Vein endothelial cell (primary cell): ENCODE measurements around the gene USP21. TPM values are rescaled to one million over a fixed set of nuclear protein-coding genes. Genes with fewer than 3 reads are reported as not detected.

Experiments
- small RNA-seq: library from RNA; depleted of rRNA; stranded (forward); fragments of <200 nt; gene quantifications from one replicate; pipeline ENCODE3, GENCODE V24; 2012
- total RNA-seq: library from RNA; depleted of rRNA; stranded (reverse); fragments of >200 nt; gene quantifications from 2 replicates; pipeline ENCODE4 v1.2.3, GENCODE V29; 2012

The USP21 gene
- total RNA-seq, result 5.9 and 6.2 TPM in 2 replicates

GRCh38 chr1:161159087-161159912 lies at the start of gene USP21:
Gene USP21, plus strand, starts transcription at chr1:161159500. Its CDS starts 1,141 bp downstream, at chr1:161160641.

DNA sequence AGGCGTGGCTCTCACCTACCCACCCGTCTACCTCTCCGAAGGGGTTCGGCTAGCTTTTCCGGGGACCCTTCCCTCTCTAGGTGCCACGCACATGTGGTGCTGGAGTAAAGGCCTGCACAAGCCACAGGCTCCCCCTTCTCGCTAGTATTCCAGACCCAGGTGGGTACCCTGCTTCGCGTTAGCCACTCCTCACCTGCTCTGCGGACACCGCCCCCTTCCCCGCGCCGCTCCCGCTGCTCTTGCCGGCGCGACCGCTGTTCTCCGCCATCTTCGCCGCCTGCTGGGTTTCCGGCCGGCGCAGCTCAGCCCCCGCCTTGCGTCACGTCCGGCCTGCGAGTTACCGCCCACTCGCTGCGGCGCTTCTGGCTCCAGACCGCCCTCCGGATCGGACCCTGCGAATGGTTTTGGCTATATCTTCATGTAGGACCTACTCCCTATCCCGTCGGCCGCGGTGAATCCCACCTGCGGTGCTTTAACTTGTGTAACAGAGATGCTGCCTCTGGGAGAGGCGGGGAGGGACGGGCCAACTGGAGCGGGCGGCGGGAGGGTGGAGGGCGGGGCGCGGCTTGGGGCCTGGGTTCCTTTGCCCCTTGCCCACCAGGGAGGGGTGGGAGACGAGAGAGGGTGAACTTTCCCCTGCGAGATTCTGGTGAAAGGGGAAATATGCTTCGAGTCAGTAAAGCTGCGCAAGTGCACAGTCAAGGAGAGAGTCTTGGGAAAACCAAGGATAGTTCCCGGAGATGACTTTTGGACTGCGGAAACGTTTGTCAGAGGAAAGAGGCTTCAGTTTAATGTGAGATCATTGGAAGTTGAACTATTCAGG lies 41.3 kb upstream of the USP21 start, which contains the start of the genes NIT1 and PFDN2:
Gene NIT1, plus strand, starts transcription at position 347 of the 823 bp plus-strand sequence. Its CDS starts 72 bp downstream, at position 419.
Gene PFDN2, minus strand, starts transcription at position 279 of the 823 bp plus-strand sequence. Its CDS starts 11 bp downstream, at position 268.

DNA sequence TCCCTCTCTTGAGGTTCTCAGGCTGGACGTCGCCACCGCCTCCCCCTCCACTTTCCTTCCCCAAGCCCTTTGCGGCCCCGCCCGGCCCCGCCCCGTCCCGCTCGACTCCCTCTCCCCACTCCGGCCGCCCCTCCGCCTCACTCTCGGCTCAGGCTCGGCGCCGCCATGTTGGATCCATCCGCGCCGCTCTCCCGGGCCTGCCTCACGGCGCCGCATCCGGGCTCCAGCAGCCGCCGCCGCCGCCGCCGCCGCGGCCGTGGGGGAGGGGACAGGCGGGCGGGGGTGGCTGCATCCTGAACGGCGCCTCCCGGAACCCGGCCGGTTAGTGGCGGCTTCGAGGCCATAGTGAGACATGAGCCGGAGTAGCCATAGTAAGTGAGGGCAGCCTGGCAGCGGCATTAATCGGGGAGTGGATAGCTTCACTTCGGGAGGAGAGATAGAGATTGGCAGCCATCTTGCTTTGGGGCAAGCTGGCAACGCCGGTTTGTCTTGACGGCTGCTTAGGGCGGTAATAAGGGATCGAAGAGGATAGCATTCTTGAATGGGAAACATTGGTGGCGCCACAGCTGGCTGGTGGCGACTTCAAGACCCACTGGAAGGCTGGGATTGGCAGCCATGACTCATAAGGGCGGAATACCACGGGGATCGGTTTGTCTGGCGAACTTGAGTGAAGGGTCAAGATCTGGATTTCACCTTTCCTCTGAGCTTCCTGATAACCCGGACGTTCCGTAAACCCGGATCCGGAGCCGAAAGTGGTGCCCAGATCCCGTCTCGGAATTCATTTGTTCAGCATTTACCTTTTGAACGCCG lies 26.7 kb upstream of the USP21 start, which contains the start of gene DEDD:
Gene DEDD, minus strand, starts transcription at position 258 of the 810 bp plus-strand sequence. CDS start 8,205 bp downstream, outside the sequence.

DNA sequence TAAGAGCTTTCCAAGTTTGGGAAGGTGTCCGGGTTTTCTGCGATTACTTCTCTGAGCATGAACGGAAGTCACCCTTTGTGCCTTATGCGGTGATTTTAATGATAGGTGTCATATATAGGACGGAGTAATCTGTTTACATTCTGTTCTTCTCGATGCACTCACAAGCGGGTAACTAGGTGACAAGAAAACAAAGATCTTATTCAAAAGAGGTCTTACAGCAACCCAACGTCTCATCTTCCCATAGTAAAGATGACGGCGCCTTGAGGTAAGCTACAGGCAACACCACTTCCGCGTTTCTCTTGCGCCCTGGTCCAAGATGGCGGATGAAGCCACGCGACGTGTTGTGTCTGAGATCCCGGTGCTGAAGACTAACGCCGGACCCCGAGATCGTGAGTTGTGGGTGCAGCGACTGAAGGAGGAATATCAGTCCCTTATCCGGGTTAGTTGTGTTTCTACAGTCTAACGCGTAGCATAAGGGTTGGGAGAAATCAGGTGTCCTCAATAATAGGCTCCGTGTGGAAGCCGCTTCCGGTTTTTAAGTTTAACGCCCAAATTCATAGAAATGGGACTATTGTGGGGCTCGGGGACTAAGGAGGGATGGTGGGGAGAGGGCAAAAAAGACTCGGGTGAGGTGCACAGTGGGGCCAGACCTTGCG lies 5.5 kb upstream of the USP21 start, which contains the start of gene UFC1:
Gene UFC1, plus strand, starts transcription at position 297 of the 656 bp plus-strand sequence. Its CDS starts 20 bp downstream, at position 317.

DNA sequence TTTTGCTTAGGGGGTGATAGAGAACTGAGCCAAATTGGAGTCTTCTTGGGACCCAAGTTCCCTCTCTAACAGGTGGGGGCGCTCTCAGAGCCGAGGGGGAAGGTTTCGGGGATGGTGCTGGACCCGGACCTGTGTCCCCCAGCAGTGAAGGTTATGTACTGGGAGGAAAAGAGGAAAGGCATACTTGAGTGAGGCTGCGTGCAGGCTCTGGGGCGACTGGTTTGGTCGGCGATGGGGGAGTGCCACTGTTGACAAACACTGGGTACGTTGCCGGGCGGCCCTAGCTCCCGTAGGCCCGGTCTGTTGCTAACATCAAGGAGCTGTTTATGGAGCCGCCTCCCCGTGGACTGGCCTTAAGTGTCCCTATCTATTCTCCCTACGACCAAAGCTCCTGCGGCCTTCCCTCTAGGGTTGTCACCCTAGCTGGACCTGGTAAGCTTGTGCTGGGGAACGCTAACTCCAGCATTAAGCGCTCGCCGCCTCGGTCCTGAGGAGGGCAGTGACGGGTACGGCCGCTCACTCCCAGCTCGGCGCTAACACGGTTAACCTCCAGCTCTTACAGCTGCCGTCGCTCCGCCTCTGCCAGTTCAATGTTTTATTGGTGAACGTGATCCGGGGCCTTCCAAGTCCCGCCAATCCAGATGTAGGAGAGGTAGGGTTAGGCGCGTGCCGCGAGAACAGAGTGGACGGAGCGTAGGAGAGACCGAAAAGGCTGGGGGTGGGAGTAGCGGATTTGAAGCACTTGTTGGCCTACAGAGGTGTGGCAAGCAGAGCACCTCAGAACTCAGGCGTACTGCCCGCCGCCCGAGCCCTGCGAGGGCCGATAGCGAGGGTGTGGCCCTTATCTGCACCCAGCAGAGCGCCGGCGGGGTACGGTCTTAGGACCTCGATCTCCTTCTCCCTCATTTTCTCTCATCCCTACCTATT lies 6.7 kb downstream of the USP21 start, which contains the start of gene PPOX:
Gene PPOX, plus strand, starts transcription at position 685 of the 927 bp plus-strand sequence. CDS start 422 bp downstream, outside the sequence.

GRCh38 chr1:161177112-161177935 lies 18.0 kb downstream of the USP21 start, which contains the start of gene B4GALT3:
Gene B4GALT3, minus strand, starts transcription at chr1:161177507. Its CDS starts 1,447 bp downstream, at chr1:161176060.

DNA sequence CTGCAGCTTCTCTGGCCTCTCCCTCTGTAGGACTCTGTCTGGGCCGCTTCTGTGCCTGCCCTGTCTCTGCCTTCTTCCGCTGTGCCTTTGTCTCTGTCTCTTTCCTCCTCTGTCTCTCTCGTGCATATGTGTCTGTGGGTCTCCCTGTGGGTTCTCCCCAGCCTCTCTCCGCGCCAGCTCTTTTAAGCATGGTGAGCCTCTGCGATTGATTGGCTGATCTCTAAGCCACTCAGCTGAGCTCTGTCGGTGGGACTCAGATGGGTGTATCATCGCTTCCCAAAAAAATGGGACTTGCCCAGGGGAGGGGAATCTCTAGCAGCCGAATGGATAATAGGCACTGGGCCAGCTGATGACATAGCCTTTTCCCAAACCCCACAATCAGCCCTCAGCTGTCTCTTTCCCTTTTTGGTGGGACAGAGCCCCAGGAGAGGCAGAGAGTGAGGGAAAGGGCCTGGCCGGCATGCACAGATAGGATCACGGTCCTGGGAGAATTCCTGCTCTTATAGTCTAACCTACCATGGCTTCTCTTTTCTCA lies 39.7 kb downstream of the USP21 start, which contains the start of gene ADAMTS4:
Gene ADAMTS4, minus strand, starts transcription at position 158 of the 535 bp plus-strand sequence. CDS start 427 bp downstream, outside the sequence.

GRCh38 chr1:161201836-161202712 lies 42.8 kb downstream of the USP21 start, which contains the start of gene NDUFS2:
Gene NDUFS2, plus strand, starts transcription at chr1:161202367. Its CDS starts 19 bp downstream, at chr1:161202386.

GRCh38 chr1:161215076-161215475 lies 55.8 kb downstream of the USP21 start, which contains the start of gene FCER1G:
Gene FCER1G, plus strand, starts transcription at chr1:161215295. Its CDS starts 27 bp downstream, at chr1:161215322.

Small RNAs within 50 kb of the gene (small RNA-seq; reads per million reads assigned to genes)
- not detected for gene RF01225

Other genes starting within 250 kb of the USP21 start
- gene ITLN2, start 204.7 kb upstream of the USP21 start, total RNA-seq, result not detected in 2 replicates
- gene F11R, start 138.3 kb upstream of the USP21 start, total RNA-seq, result 144 and 239 TPM in 2 replicates
- gene TSTD1, start 120.5 kb upstream of the USP21 start, total RNA-seq, result 2.4 and 3.6 TPM in 2 replicates
- 72.8 and 82.5 TPM in 2 replicates for gene USF1, start 113.5 kb upstream of the USP21 start, total RNA-seq
- not detected in 2 replicates for gene ARHGAP30, start 89.6 kb upstream of the USP21 start, total RNA-seq
- under 0.01 and 0.65 TPM in 2 replicates for gene NECTIN4, start 69.9 kb upstream of the USP21 start, total RNA-seq
- gene KLHDC9, start 61.1 kb upstream of the USP21 start, total RNA-seq, result 0.86 and 1.3 TPM in 2 replicates
- gene PFDN2, start 41.5 kb upstream of the USP21 start, total RNA-seq, result 34.3 and 40.9 TPM in 2 replicates
- gene NIT1, start 41.4 kb upstream of the USP21 start, total RNA-seq, result 11.8 and 13.9 TPM in 2 replicates
- 43.8 and 45.7 TPM in 2 replicates for gene DEDD, start 26.8 kb upstream of the USP21 start, total RNA-seq
- 105 and 120 TPM in 2 replicates for gene UFC1, start 5.5 kb upstream of the USP21 start, total RNA-seq
- 15.6 and 15.7 TPM in 2 replicates for gene PPOX, start 6.9 kb downstream of the USP21 start, total RNA-seq
- 37.6 and 39.5 TPM in 2 replicates for gene B4GALT3, start 18.0 kb downstream of the USP21 start, total RNA-seq
- gene ADAMTS4, start 39.6 kb downstream of the USP21 start, total RNA-seq, result 14.0 and 44.2 TPM in 2 replicates
- 98.6 and 115 TPM in 2 replicates for gene NDUFS2, start 42.9 kb downstream of the USP21 start, total RNA-seq
- gene FCER1G, start 55.8 kb downstream of the USP21 start, total RNA-seq, result not detected in 2 replicates
- not detected in 2 replicates for gene APOA2, start 64.1 kb downstream of the USP21 start, total RNA-seq
- gene TOMM40L, start 66.6 kb downstream of the USP21 start, total RNA-seq, result 16.0 and 18.2 TPM in 2 replicates
- gene NR1I3, start 78.7 kb downstream of the USP21 start, total RNA-seq, result not detected in 2 replicates
- not detected in 2 replicates for gene PCP4L1, start 99.2 kb downstream of the USP21 start, total RNA-seq
- gene MPZ, start 150.5 kb downstream of the USP21 start, total RNA-seq, result 0.33 and 0.86 TPM in 2 replicates
- 26.1 and 65.9 TPM in 2 replicates for gene SDHC, start 154.9 kb downstream of the USP21 start, total RNA-seq
- gene CFAP126, start 208.4 kb downstream of the USP21 start, total RNA-seq, result not detected in 2 replicates